GM23338 (cell line): ENCODE results near the gene KDM4C. TPM values are rescaled to one million over a fixed set of nuclear protein-coding genes. Genes with fewer than 3 reads are reported as not detected.

Source experiments
- ATAC-seq: fragments of 200-7000 bp; cut with Tn5 transposase; 3 replicates; pipeline ENCODE4 v1.9.1; 2020
- DNase-seq: peaks from one replicate; pipeline ENCODE4 v3.0.0-alpha.2; 2015; ENCODE audit warnings: low spot score
- H2AFZ ChIP-seq: fragments of 200-600 bp; sonication (generic); 2 replicates; pipeline ENCODE4 v1.8.0; 2016; ENCODE audit warnings: antibody characterized with exemption, mild to moderate bottlenecking, moderate library complexity
- H3F3A ChIP-seq: fragments of 200-600 bp; sonication (generic); replicated peaks from 2 replicates; pipeline ENCODE4 v1.8.0; 2017; ENCODE audit warnings: antibody characterized with exemption, mixed run types, low read depth
- H3K27ac ChIP-seq: fragments of 200-600 bp; sonication (generic); 2 replicates; pipeline ENCODE4 v1.6.1; 2016; ENCODE audit warnings: low read depth
- H3K27me3 ChIP-seq: fragments of 200-600 bp; sonication (generic); 2 replicates; pipeline ENCODE4 v1.8.0; 2016; ENCODE audit warnings: mild to moderate bottlenecking, mixed run types, moderate library complexity; ENCODE audit not compliant: insufficient read depth
- H3K36me3 ChIP-seq: fragments of 200-600 bp; sonication (generic); 2 replicates; pipeline ENCODE4 v1.8.0; 2016; ENCODE audit warnings: mild to moderate bottlenecking; ENCODE audit not compliant: insufficient read depth
- H3K4me1 ChIP-seq: fragments of 200-600 bp; sonication (generic); 2 replicates; pipeline ENCODE4 v1.8.0; 2016; ENCODE audit warnings: mild to moderate bottlenecking, moderate library complexity; ENCODE audit not compliant: insufficient read depth
- H3K4me2 ChIP-seq: fragments of 200-600 bp; sonication (generic); 2 replicates; pipeline ENCODE4 v1.7.1; 2017; ENCODE audit warnings: mixed run types
- H3K4me3 ChIP-seq: fragments of 200-600 bp; sonication (generic); 2 replicates; pipeline ENCODE4 v1.6.1; 2016; ENCODE audit warnings: mixed run types
- H3K79me2 ChIP-seq: fragments of 200-600 bp; sonication (generic); replicated peaks from 2 replicates; pipeline ENCODE4 v1.8.0; 2017; ENCODE audit warnings: mild to moderate bottlenecking; ENCODE audit not compliant: insufficient read depth
- H3K9me2 ChIP-seq: fragments of 200-600 bp; sonication (generic); 2 replicates; pipeline ENCODE4 v1.8.0; 2017; ENCODE audit not compliant: insufficient read depth
- H4K20me1 ChIP-seq: fragments of 200-600 bp; sonication (generic); replicated peaks from 2 replicates; pipeline ENCODE4 v1.8.0; 2017; ENCODE audit warnings: mild to moderate bottlenecking; ENCODE audit not compliant: insufficient read depth
- H3K27ac Mint-ChIP-seq: 2 replicates; pipeline ENCODE4 v1.8.0; 2020; ENCODE audit warnings: inconsistent platforms, mild to moderate bottlenecking, moderate library complexity, mixed read lengths
- H3K27me3 Mint-ChIP-seq: 3 replicates; pipeline ENCODE4 v1.8.0; 2022; ENCODE audit warnings: low read depth, mild to moderate bottlenecking, moderate library complexity, mixed read lengths, inconsistent platforms; ENCODE audit not compliant: insufficient read depth, poor library complexity
- H3K36me3 Mint-ChIP-seq: 3 replicates; pipeline ENCODE4 v1.8.0; 2021; ENCODE audit warnings: low read depth, mild to moderate bottlenecking, inconsistent platforms, moderate library complexity, mixed read lengths
- H3K4me1 Mint-ChIP-seq: 3 replicates; pipeline ENCODE4 v1.8.0; 2020; ENCODE audit warnings: mild to moderate bottlenecking, inconsistent platforms, mixed read lengths
- H3K4me3 Mint-ChIP-seq: 3 replicates; pipeline ENCODE4 v1.8.0; 2021; ENCODE audit warnings: moderate library complexity, mild to moderate bottlenecking, inconsistent platforms, mixed read lengths
- H3K9me3 Mint-ChIP-seq: 3 replicates; pipeline ENCODE4 v1.8.0; 2020; ENCODE audit warnings: moderate library complexity, mild to moderate bottlenecking, inconsistent platforms, mixed read lengths
- CREB1 ChIP-seq: fragments of 250-450 bp; sonication (Bioruptor Pico); IDR thresholded peaks from 2 replicates; pipeline ENCODE4 v1.5.0; 2020; ENCODE audit warnings: low read depth, mild to moderate bottlenecking, moderate library complexity
- ETS1 ChIP-seq: IDR thresholded peaks from 2 replicates; pipeline ENCODE4 v1.6.1; 2016; ENCODE audit warnings: antibody characterized with exemption
- EZH2 ChIP-seq: fragments of 200-600 bp; sonication (generic); IDR thresholded peaks from one replicate; pipeline ENCODE4 v1.8.0; 2017; ENCODE audit warnings: antibody characterized with exemption, mild to moderate bottlenecking, low read depth; ENCODE audit not compliant: unreplicated experiment
- EZH2phosphoT487 ChIP-seq: fragments of 200-600 bp; sonication (generic); IDR thresholded peaks from one replicate; pipeline ENCODE4 v1.8.1; 2018; ENCODE audit warnings: antibody characterized with exemption; ENCODE audit not compliant: unreplicated experiment
- JUNB ChIP-seq: IDR thresholded peaks from one replicate; pipeline ENCODE4 v1.6.1; 2016; ENCODE audit warnings: antibody characterized with exemption; ENCODE audit not compliant: unreplicated experiment
- NANOG ChIP-seq: IDR thresholded peaks from 2 replicates; pipeline ENCODE4 v1.6.1; 2016; ENCODE audit warnings: antibody characterized with exemption, borderline replicate concordance
- POLR2AphosphoS5 ChIP-seq: IDR thresholded peaks from 2 replicates; pipeline ENCODE4 v1.6.1; 2016; ENCODE audit warnings: antibody characterized with exemption, low read depth
- REST ChIP-seq: IDR thresholded peaks from one replicate; pipeline ENCODE4 v1.6.1; 2018; ENCODE audit warnings: antibody characterized with exemption; ENCODE audit not compliant: unreplicated experiment
- ZNF114 ChIP-seq: fragments of 250-450 bp; sonication (Bioruptor Pico); IDR thresholded peaks from 2 replicates; pipeline ENCODE4 v1.5.0; 2020; ENCODE audit warnings: mild to moderate bottlenecking, moderate library complexity
- polyA plus RNA-seq: library from polyadenylated mRNA; unstranded; fragments of >200 nt; fragmentation: Nextera tagmentation; extraction: Ambion mirVana; gene quantifications from 2 replicates; pipeline ENCODE4 v1.2.1, GENCODE V29; 2016
- total RNA-seq: library from RNA; depleted of rRNA; stranded (reverse); fragments of >200 nt; shearing (Covaris generic); gene quantifications from 2 replicates; pipeline ENCODE4 v1.2.3, GENCODE V29; 2014

Gene KDM4C
- total and polyA plus RNA-seq, 2 experiments from 2014 or later = 12.0 to 43.8 TPM

GRCh38 chr9:6997330-6997729, 239.6 kb downstream of the KDM4C start:
- Mint-ChIP-seq H3K4me3 (no peak overlapping the region), H3K27me3 (no peaks in the 10 kb centered on the region), H3K27ac (no peak overlapping the region), H3K9me3 (no peaks in the 10 kb centered on the region; the same call in 2 of the 3 replicates), H3K36me3 (peaks cover under 1% of the 10 kb centered on the region; the same call in 1 of the 3 replicates), H3K4me1 (peaks cover 2% of the 10 kb centered on the region; the same call in 1 of the 3 replicates)
- ATAC-seq = no peak
- H3K79me2 ChIP-seq = no peaks in the 10 kb centered on the region
- H3K27me3 ChIP-seq = no peaks in the 10 kb centered on the region
- DNase-seq = no peak
- no peaks in the 10 kb centered on the region for H3K4me1 ChIP-seq
- no peak for TF ChIP-seq CREB1 (CRISPR knock-in tag)
- no peak for TF ChIP-seq EZH2phosphoT487
- no peak for TF ChIP-seq REST
- TF ChIP-seq JUNB = no peak
- no peak for TF ChIP-seq EZH2
- TF ChIP-seq POLR2AphosphoS5 = no peak
- no peak for TF ChIP-seq NANOG
- TF ChIP-seq ZNF114 = no peak
- no peaks in the 10 kb centered on the region; the same call in 1 of the 2 replicates for H3K9me2 ChIP-seq
- no peaks in the 10 kb centered on the region for H4K20me1 ChIP-seq
- no peak overlapping the region for H2AFZ ChIP-seq
- H3K4me2 ChIP-seq = no peak overlapping the region
- no peaks in the 10 kb centered on the region; the same call in 1 of the 2 replicates for H3K36me3 ChIP-seq
- no peak overlapping the region for H3K4me3 ChIP-seq
- no peaks in the 10 kb centered on the region for H3F3A ChIP-seq
- H3K27ac ChIP-seq = no peak overlapping the region

GRCh38 chr9:6999794-7000193, 242.0 kb downstream of the KDM4C start:
- no peak overlapping the region for H3K27ac ChIP-seq
- no peaks in the 10 kb centered on the region for H4K20me1 ChIP-seq
- no peak for DNase-seq
- no peak for TF ChIP-seq ETS1
- no peaks in the 10 kb centered on the region; the same call in 1 of the 2 replicates for H3K9me2 ChIP-seq
- H3K4me2 ChIP-seq = no peak overlapping the region
- H2AFZ ChIP-seq = no peak overlapping the region
- Mint-ChIP-seq H3K27me3 (no peaks in the 10 kb centered on the region), H3K36me3 (peaks cover 8% of the 10 kb centered on the region; the same call in 2 of the 3 replicates), H3K4me3 (no peak overlapping the region), H3K9me3 (no peaks in the 10 kb centered on the region; the same call in 2 of the 3 replicates), H3K27ac (no peak overlapping the region), H3K4me1 (peaks cover 2% of the 10 kb centered on the region; the same call in 1 of the 3 replicates)
- ATAC-seq = no peak
- H3K27me3 ChIP-seq = no peaks in the 10 kb centered on the region
- no peaks in the 10 kb centered on the region; the same call in 1 of the 2 replicates for H3K36me3 ChIP-seq
- no peaks in the 10 kb centered on the region for H3K4me1 ChIP-seq
- H3K79me2 ChIP-seq = no peaks in the 10 kb centered on the region
- H3F3A ChIP-seq = no peaks in the 10 kb centered on the region
- H3K4me3 ChIP-seq = no peak overlapping the region
